Thoracic aorta (tissue), 2 donors: ENCODE measurements around the gene LONRF2. TPM values are rescaled to one million over a fixed set of nuclear protein-coding genes. Genes with fewer than 3 reads are reported as not detected.

Source experiments
- ATAC-seq: fragments of 150-250 bp; one replicate; pipeline ENCODE4 v1.8.0; 2017; ENCODE audit warnings: low read depth; ENCODE audit not compliant: insufficient number of reproducible peaks, low FRiP score
- DNase-seq: peaks from one replicate; pipeline ENCODE4 v3.0.0-alpha.2; 2020; ENCODE audit warnings: low spot score
- H3K27ac ChIP-seq, 2 donors: fragments of 200-600 bp; sonication (generic); 1 replicate in 1 of 2; 2 replicates in 1 of 2; pipeline ENCODE4 v1.5.1; 2016; ENCODE audit warnings: mild to moderate bottlenecking in 2 of 2, moderate library complexity in 2 of 2
- H3K27me3 ChIP-seq: fragments of 200-600 bp; sonication (generic); replicated peaks from 2 replicates; pipeline ENCODE4 v1.6.0; 2016; ENCODE audit warnings: mild to moderate bottlenecking; ENCODE audit not compliant: insufficient read depth
- H3K36me3 ChIP-seq: fragments of 200-600 bp; sonication (generic); one replicate; pipeline ENCODE4 v1.5.1; 2016
- H3K4me1 ChIP-seq, 2 donors: fragments of 200-600 bp; sonication (generic); 1 replicate in 1 of 2; 2 replicates in 1 of 2; pipeline versions ENCODE4 v1.5.1 to v1.6.0; 2016; ENCODE audit warnings: low read depth in 2 of 2, mild to moderate bottlenecking in 1 of 2; ENCODE audit not compliant: control insufficient read depth in 1 of 2
- H3K4me3 ChIP-seq: fragments of 200-600 bp; sonication (generic); 2 replicates; pipeline ENCODE4 v1.5.1; 2016; ENCODE audit warnings: mild to moderate bottlenecking
- H3K9me3 ChIP-seq: fragments of 200-600 bp; sonication (generic); 2 replicates; pipeline ENCODE4 v1.5.1; 2016
- total RNA-seq, 2 donors: library from RNA; depleted of rRNA; stranded (reverse); fragments of >200 nt; gene quantifications; one replicate each; pipeline versions ENCODE4 v1.1.0 to v1.2.3, GENCODE V29; 2016
- TF ChIP-seq, protein P1 (sequence below): fragments of 200-600 bp; sonication (generic); IDR thresholded peaks from one replicate; pipeline ENCODE4 v1.5.1; 2019; ENCODE audit warnings: antibody characterized with exemption

Gene LONRF2
- total RNA-seq, 2 donors from 2014 or later, result 7.0 to 17.4 TPM

DNA sequence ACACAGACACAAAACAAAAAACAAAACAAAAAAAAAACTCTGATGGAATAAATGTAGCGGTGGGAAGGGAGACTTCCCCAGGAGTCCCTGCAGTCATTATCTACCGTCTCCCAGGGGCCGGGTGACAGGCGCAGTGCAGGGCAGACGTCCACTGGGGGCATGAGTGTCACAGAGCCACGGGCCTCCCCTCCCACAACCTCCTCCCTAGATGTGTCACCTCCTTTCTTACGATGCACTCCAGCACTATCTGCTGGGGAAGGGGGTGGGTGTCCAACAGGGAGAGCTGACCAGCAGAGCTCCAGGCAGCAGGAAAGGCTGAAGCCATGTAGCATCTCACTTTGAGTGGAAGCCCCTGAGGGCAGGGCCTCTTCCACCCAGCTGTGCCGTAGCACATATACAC is 84.5 kb downstream of the LONRF2 start:
- H3K4me1 ChIP-seq, result peaks cover 0 to 2% of the 10 kb centered on the region in 2 donors
- no peak overlapping the region for H3K4me3 ChIP-seq
- DNase-seq (no peak), ATAC-seq (no peak)
- no peaks in the 10 kb centered on the region for H3K9me3 ChIP-seq
- no peak overlapping the region for H3K27ac ChIP-seq
- H3K27me3 ChIP-seq, result no peaks in the 10 kb centered on the region
- TF ChIP-seq, protein P1, sequence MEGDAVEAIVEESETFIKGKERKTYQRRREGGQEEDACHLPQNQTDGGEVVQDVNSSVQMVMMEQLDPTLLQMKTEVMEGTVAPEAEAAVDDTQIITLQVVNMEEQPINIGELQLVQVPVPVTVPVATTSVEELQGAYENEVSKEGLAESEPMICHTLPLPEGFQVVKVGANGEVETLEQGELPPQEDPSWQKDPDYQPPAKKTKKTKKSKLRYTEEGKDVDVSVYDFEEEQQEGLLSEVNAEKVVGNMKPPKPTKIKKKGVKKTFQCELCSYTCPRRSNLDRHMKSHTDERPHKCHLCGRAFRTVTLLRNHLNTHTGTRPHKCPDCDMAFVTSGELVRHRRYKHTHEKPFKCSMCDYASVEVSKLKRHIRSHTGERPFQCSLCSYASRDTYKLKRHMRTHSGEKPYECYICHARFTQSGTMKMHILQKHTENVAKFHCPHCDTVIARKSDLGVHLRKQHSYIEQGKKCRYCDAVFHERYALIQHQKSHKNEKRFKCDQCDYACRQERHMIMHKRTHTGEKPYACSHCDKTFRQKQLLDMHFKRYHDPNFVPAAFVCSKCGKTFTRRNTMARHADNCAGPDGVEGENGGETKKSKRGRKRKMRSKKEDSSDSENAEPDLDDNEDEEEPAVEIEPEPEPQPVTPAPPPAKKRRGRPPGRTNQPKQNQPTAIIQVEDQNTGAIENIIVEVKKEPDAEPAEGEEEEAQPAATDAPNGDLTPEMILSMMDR, result no peak
- H3K36me3 ChIP-seq, result no peaks in the 10 kb centered on the region

DNA sequence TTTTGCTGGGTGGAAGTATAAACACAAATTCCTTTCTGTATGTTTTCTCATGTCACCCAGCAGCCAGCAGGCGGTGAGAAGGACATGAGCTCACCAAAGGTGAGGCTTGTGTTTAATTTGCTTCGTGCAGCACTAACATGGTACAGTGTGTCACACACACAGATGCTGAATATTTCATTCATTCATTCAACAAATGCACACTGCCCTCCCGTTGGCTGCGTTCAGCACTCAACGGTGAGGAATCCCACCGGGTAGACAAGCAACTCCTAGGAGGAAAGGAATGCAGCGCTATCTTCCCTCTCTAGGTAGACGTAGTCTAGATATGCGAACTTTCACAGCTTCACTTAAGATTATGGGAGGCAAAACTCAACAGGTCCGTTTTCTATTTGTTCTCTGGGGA is 85.1 kb downstream of the LONRF2 start:
- H3K9me3 ChIP-seq, result no peaks in the 10 kb centered on the region
- TF ChIP-seq, protein P1, result no peak
- no peak for ATAC-seq
- DNase-seq, result no peak
- no peak overlapping the region for H3K27ac ChIP-seq
- no peaks in the 10 kb centered on the region for H3K4me1 ChIP-seq
- no peaks in the 10 kb centered on the region for H3K36me3 ChIP-seq
- H3K27me3 ChIP-seq, result no peaks in the 10 kb centered on the region
- no peak overlapping the region for H3K4me3 ChIP-seq

DNA sequence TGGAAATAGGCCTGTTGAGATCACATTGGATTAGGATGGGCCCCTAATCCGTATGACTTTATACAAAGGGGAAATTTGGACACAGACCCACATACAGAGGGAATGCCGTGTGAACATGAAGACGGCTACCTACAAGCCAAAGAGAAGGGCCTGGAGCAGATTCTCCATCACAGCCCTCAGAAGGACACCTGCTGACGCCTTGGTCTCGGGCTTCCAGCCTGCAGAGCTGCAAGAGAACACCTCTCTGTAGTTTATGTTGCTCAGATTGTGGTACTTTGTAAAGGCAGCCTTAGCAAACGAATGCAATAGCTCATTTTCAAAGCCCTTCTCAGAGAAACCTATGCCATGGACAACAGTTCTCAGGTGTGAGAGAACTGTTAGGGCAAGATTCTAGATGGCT is 86.1 kb downstream of the LONRF2 start:
- TF ChIP-seq, protein P1, result no peak
- Histone ChIP-seq H3K4me1 (no peaks in the 10 kb centered on the region), H3K36me3 (no peaks in the 10 kb centered on the region), H3K9me3 (no peaks in the 10 kb centered on the region), H3K27ac (no peak overlapping the region), H3K27me3 (no peaks in the 10 kb centered on the region), H3K4me3 (no peak overlapping the region)
- ATAC-seq, result no peak
- no peak for DNase-seq

DNA sequence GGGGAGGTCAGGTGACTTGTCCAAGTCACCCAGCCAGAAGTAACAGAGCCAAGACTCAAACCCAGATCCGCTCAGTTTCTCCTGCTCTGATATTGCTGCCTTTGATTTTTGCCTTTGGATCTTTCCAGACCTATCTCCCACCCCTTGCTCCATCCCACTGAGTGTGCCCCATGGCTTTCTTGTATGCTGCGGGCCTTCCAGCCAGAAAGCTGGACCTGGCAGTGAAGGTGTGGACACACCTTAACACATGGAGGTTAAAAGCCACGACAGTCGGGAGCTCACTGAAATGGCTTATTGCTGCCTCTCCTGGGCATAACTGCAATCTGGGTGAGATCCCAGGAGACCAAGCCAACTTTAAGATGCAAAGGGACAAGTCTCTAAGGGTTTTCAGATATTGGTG is 86.7 kb downstream of the LONRF2 start:
- TF ChIP-seq, protein P1, result no peak
- no peaks in the 10 kb centered on the region for H3K27me3 ChIP-seq
- ATAC-seq (no peak), DNase-seq (no peak)
- H3K36me3 ChIP-seq, result no peaks in the 10 kb centered on the region
- H3K4me3 ChIP-seq, result no peak overlapping the region
- no peak overlapping the region for H3K27ac ChIP-seq
- H3K4me1 ChIP-seq, result no peaks in the 10 kb centered on the region
- no peaks in the 10 kb centered on the region for H3K9me3 ChIP-seq

DNA sequence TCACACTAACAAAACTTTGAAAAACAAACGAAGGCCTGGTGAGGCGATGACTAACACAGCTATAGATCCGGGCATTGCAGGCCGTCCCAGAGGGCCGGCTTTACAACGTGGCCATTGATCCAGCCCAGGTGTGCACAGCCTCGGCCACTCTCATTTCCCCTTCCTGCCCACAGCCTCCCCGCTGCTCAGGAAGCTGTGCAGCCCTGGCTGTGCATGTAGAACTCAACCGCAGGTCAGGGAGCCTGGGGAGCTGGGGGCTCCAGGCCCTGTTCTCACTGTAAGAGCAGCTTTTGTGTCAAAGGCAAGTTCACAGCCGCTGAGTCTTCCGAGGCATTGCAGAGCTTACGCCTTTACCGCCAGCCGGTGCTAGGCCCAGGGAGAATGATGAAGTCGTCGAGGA is 87.2 kb downstream of the LONRF2 start:
- H3K4me1 ChIP-seq, result no peaks in the 10 kb centered on the region
- ATAC-seq, result no peak
- no peak for DNase-seq
- H3K27me3 ChIP-seq, result no peaks in the 10 kb centered on the region
- no peaks in the 10 kb centered on the region for H3K36me3 ChIP-seq
- TF ChIP-seq, protein P1, result no peak
- no peak overlapping the region for H3K27ac ChIP-seq
- no peak overlapping the region for H3K4me3 ChIP-seq
- no peaks in the 10 kb centered on the region for H3K9me3 ChIP-seq
